H54 (cell line): ENCODE results near the gene KRT15.
A peak's percentile ranks its signal among the peaks of the same experiment; 100 is the strongest.

Experiments
- DNase-seq: peaks from one replicate; pipeline ENCODE4 v3.0.0; 2011; ENCODE audit warnings: low spot score, mixed read lengths; ENCODE audit not compliant: insufficient read length
- FAIRE-seq: peaks from 3 replicates; lab custom pipeline; 2011; peaks lifted over from hg19 to GRCh38; lab: Jason Lieb, UNC
- POLR2A ChIP-seq: IDR thresholded peaks from 2 replicates; pipeline ENCODE4 v1.6.1; 2011; ENCODE audit warnings: low read depth, mild to moderate bottlenecking, low read length

Gene KRT15

DNA sequence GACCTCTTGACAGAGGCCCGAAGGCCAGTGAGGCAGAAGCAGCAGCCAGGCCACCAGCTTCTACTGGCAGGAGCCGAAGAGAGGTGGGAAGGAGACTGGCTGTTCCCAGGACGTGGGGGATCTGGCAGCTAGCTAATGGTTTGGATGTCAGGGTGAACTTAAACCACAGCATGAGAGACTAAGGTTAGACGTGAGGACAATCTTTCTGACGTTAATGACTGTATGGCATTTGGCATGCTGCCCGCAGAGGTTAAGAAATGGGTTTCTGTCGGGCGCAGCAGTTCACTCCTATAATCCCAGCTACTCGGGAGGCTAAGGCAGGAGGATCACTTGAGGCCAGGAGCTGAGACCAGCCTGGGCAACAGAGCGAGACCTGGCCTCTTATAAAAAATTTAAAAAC lies 7.0 kb downstream of the KRT15 start:
- FAIRE-seq, result no peak
- no peak for TF ChIP-seq POLR2A
- no peak for DNase-seq

DNA sequence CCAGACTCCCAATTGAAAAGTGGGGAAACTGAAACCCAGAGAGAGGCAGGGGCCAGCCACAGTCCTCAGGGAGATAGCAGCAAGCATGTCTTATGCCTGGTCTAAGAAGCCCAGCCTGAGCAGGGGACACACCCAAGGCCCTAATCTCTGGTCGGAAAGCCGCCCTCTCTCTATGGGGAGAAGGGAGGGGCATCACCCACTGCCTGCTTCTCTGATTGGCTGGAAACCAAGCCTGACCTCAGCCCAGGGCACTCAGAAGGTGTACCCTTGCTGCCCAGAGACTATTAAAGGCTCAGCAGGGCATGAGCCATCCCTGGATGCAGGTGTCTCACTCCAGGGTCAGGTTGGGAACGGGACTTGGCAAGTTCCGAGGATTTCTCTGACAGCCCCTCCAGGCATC lies 7.6 kb downstream of the KRT15 start:
- no peak for TF ChIP-seq POLR2A
- no peak for FAIRE-seq

DNA sequence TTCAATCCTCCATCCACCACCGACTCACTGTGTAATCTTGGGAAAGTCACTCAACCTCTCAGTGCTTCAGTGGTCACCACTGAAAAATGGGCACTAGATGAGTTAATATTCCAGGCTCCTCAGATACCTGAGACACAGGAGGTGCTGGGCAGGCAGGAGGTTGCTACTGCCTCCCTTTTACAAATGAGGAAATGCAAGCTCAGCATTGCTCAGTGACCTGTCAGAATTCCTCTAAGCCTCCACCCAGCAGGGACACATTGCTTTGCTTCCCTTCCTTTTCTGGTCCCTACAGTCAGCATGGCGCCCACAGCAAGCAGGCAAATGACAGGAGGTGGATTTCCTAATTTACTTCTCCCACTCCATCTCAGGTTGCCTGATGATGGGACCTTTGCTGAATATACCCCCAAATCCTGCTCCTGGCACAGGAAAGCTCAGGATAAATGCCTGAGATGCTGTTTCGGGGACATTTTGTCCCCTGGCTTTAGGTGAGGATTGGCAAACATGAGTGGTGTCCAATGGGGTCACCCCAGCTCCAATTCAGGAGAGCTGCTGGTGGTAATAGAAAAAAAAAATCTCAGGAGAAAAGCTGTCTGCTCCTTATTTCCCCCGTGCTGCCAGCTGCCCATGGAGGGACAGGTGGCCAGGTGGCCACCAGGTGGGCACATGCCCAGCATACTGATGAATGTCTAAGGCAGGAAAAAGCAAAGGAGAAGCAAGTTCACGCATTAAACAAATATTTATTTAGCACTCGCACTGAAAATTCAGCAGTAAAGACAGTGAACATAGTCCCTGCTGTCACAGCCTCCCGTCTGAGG lies 8.2 kb downstream of the KRT15 start:
- FAIRE-seq, result no peak
- DNase-seq, result no peak
- no peak for TF ChIP-seq POLR2A

More for the DNA sequence above, 7.6 kb downstream of the KRT15 start:
- no peak for DNase-seq

DNA sequence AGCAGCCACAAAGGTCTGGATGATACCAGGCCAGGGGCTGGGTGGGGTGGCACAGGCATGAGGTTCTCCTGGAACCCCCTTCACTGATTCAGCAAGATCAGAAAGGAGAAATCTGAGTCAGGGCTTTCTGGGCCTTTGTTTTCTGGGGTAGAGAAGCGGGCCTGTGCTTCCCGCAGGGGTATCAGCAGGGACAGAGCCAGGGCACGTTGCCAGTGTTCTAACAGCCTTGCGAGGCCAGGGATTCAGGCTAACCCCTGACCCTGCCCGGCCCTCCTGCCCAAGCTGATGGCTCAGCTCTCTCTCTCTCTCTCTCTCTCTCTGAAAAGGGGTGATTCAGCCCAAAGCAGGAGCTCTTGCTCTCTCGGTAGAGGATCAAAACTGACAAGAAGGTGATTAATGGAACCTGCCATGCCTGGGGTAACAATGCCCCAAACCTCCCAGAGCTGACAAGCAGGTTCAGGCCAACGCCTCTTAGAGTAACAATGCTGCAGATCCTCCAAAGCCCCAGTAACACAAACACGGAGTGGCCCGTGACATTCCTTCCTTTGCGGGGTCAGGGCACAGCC lies 11.3 kb downstream of the KRT15 start:
- TF ChIP-seq POLR2A, result no peak
- no peak for FAIRE-seq
- no peak for DNase-seq

DNA sequence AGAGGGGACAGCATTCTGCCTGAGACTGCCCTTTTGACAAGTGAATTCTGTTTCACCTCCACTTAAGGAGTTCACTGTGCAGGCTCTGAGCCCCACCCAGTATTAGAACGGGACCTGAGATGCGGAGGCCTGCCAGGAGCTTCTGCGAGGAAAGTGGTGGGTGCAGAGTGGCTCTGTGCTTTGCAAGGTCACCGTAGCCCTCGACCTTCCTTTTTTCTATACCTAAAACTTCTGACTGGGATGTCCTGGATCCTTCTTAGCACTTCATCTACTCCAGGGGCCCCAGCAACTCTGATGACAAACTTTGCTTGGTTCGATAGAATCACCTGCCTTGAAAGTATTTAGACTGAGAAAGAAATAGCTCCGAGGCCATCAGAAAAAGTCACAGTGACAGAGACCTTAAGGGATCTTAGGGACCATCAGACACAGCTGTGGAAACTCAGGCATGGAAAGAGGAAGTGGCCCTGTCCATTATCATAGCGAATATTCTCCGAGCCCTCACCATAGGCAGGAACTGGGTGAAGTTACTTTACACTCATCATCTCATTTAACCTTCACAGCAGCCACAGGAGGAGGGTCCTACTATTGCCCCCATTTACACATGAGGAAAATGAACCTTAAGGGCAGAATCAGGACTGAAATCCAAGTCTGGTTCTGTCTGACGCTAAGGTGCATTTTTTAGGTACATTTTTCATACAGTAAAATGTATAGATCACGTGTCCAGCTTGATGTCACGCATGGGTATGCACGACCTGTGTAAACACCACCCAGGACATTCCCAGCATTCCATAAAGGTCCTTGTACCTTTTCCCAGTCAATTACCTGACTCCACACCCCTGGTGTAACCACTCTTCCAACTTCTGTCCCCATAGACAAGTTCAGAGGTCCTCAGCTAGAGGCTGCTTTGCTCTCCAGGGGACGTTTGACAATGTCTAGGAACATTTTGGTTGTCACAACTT lies 12.6 kb downstream of the KRT15 start:
- DNase-seq, result no peak
- no peak for FAIRE-seq
- no peak for TF ChIP-seq POLR2A

DNA sequence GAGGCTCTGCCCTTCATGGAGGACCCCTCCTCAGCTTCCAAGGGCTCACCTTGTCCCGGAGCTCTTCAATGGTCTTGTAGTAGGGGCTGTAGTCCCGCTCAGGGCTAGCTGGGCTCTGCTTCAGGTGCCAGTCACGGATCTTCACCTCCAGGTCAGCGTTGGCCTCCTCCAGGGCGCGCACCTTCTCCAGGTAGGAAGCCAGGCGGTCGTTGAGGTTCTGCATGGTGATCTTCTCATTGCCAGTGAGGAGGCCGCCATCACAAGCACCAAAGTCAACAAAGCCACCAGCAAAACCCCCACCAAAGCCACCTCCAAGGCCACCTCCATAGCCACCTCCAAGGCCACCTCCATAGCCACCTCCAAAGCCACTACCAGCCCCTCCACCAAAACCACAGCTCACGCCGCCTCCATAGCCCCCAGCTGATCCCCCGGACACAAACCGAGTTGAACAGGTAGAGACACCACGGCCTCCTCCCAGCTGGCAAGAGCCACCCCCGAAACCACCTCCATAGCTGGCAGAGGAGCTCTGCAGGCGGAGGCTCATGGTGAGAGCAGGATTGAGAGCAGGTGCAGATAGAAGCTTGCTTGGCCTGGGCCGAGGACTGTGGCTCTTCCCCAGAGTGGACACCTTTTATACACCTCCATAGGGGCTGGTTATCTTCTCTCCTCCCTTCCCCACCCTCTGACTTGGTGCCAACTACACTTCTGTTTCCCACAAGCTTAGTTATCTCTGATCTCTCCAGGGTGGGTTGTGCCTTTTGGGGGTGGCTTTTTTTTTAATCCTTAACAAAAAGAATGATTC lies 13.5 kb downstream of the KRT15 start, which contains the start of gene KRT13:
KRT13 (minus strand) TSS at position 606 of the 802 bp plus-strand sequence; CDS start at position 544, 62 bp downstream.
- FAIRE-seq, result no peak
- no peak for DNase-seq
- no peak for TF ChIP-seq POLR2A

DNA sequence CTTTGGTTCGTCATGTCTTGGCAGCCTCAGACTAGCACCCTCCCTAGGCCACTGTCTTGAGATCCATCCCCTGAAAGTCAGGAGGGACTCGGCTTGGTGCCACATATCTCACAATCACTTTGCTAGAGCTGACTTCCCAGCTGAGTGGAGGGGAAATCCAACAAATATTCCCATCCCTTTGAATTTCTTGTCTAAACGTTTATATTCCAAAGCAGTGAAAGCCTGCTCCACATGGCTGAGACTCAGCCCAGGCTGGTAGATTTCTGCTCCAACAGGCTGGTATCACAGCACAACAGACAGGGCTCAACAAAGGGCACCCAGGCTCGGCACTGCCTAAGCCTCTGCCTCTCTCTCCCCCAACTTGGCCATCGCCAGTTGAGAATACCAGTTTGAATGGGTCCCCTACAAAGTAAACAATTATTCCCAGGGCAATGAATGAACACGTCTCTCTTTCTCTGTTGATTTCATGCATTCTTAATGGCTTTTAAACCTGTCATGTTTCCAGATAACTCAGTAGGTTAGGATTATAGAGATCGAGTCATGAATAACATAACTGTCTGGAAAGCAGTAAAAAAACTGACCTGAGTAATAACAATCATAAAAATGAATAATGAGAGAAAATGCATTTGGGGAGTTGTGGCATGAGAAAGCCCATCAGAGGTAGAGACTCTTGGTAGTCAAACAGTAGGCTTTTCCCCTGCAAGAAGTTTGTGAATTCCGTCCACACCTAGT lies 14.3 kb downstream of the KRT15 start:
- TF ChIP-seq POLR2A, result no peak
- no peak for FAIRE-seq
- DNase-seq, result no peak

DNA sequence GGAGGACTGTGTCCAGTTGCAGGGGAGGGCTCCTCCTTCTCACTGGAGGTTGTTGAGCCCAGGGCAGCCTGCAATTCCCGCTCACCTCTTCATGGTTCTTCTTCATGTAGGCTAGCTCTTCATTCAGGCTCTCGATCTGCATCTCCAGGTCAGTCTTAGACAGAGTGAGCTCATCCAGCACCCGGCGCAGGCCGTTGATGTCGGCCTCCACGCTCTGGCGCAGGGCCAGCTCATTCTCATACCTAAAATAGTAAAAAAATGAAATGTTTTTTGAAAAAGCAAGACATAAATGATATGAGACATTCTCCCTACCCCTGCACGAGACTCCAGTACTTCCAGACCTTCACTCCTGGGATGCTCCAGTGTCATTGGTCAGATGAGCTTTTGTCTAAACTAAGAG lies 15.5 kb downstream of the KRT15 start:
- no peak for TF ChIP-seq POLR2A

DNA sequence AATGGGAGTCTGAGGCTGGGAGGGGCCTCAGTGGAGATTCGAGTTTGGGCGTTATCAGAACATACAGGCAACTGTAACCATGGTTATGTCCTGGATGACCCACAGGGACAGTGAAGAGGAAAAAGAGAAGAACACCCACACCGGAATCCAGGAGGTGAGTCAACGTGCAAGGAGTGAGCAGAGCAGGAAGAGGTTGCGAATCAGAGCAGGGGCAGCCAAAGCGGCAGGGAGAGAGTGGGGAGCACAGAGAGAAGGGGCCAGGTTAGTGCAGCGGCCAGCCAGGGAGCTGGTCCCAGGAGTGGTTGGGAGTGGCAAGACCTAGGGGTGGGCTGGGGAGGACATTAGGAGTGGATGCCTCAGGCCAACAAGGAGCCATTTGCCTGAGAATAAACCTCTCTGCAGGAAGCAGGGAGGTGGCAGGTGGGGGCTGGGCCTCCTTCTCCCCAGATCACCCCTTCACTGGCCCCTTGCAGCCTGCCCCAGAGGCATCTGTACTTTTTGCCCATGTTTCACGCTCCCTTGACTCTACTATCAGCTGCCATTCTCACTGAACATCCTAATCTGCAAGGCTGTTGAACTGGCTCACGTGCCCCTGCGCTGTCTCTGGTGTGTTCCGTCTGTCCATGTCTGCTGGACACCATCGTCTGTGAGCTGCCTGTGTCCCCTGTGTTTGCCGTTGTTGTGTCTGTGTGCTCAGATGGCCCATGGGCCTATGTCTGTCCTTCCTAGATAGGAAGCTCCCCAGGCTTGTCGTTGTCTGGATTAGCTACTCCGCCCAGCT lies 18.4 kb downstream of the KRT15 start:
- DNase-seq, result peak; percentile 85
- FAIRE-seq, result no peak
- no peak for TF ChIP-seq POLR2A

More for the DNA sequence above, 15.5 kb downstream of the KRT15 start:
- DNase-seq (no peak), FAIRE-seq (no peak)

DNA sequence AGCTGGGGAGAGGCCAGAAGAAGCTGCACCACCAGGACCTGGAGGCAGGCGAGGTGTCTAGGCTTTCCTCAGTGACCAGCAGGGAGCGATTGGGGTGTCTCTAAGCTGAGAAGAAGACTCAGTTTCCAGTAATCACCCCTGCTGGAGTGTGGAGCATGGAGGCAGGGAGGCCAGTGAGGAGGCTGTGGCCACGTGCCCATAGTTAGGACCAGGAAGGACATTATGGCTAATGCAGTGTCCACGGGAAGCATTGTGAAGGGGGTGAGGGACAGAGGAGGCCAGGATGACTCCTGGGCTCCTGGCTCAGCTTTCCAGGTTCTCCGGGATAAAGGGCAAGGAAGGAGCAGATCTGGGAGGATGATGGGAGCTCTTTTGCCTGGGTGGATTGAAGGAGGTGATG lies 19.0 kb downstream of the KRT15 start:
- DNase-seq (no peak), FAIRE-seq (no peak)
- no peak for TF ChIP-seq POLR2A

DNA sequence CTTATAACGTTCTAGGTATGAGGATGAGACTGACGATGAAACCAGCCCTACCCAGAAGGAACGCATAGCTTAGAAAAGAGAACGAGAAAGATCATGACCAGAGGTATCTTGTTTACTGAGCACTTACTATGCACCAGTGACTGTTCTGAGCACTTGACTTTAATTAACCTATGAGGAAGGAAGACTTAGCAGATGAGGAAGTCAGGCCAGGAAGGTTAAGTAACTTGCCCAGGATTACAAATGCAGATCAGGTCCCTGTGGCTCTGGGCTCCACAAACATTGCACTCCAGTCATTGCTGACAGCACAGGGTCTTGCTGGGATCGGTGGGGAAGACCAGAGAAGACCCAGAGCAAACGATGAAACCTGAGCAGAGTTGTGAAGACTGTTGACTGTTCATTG lies 20.4 kb downstream of the KRT15 start:
- DNase-seq (no peak), FAIRE-seq (no peak)
- TF ChIP-seq POLR2A, result no peak
